ENCODE data around the gene C16orf96. TPM values are rescaled to one million over a fixed set of nuclear protein-coding genes. Genes with fewer than 3 reads are reported as not detected.

Gene C16orf96
- total and polyA plus RNA-seq, 4 experiments from 2014 or later = 0.29 to 0.33 TPM; not detected in 2

Other genes with a start within 250 kb of the C16orf96 start
- gene GLIS2, start 240.3 kb upstream of the C16orf96 start, total RNA-seq = under 1 TPM in 1 of 2 experiments, not detected in 1; 0.08 TPM
- gene GLIS2, start 240.3 kb upstream of the C16orf96 start, polyA plus RNA-seq = not detected
- 10 to 100 TPM; 38.6 to 54.8 TPM for gene PAM16, start 205.0 kb upstream of the C16orf96 start, total RNA-seq
- 10 to 100 TPM; 34.6 to 34.8 TPM for gene PAM16, start 205.0 kb upstream of the C16orf96 start, polyA plus RNA-seq
- gene VASN, start 184.5 kb upstream of the C16orf96 start, total RNA-seq = under 1 TPM; 0.11 to 0.29 TPM
- gene VASN, start 184.5 kb upstream of the C16orf96 start, polyA plus RNA-seq = under 1 TPM in 1 of 2 donors, not detected in 1; 0.16 TPM
- 100 to 1,000 TPM; 176 to 184 TPM for gene CORO7, start 139.7 kb upstream of the C16orf96 start, total RNA-seq
- gene CORO7, start 139.7 kb upstream of the C16orf96 start, polyA plus RNA-seq = 100 to 1,000 TPM in 1 of 2 donors, 10 to 100 TPM in 1; 48.2 to 139 TPM
- gene DNAJA3, start 130.5 kb upstream of the C16orf96 start, total RNA-seq = 10 to 100 TPM; 67.5 to 71.1 TPM
- 10 to 100 TPM; 52.4 to 55.5 TPM for gene DNAJA3, start 130.5 kb upstream of the C16orf96 start, polyA plus RNA-seq
- gene NMRAL1, start 81.7 kb upstream of the C16orf96 start, total RNA-seq = 10 to 100 TPM; 61.6 to 61.8 TPM
- gene NMRAL1, start 81.7 kb upstream of the C16orf96 start, polyA plus RNA-seq = 10 to 100 TPM; 55.1 to 65.7 TPM
- gene HMOX2, start 79.9 kb upstream of the C16orf96 start, total RNA-seq = 10 to 100 TPM; 64.1 to 72.4 TPM
- gene HMOX2, start 79.9 kb upstream of the C16orf96 start, polyA plus RNA-seq = 100 to 1,000 TPM; 164 to 206 TPM
- gene CDIP1, start 17.6 kb upstream of the C16orf96 start, total RNA-seq = 10 to 100 TPM; 19.0 to 21.1 TPM
- 10 to 100 TPM; 10.2 to 15.7 TPM for gene CDIP1, start 17.6 kb upstream of the C16orf96 start, polyA plus RNA-seq
- 10 to 100 TPM; 30.1 to 41.0 TPM for gene UBALD1, start 58.5 kb downstream of the C16orf96 start, total RNA-seq
- gene UBALD1, start 58.5 kb downstream of the C16orf96 start, polyA plus RNA-seq = 1 to 10 TPM; 2.4 to 4.8 TPM
- 10 to 100 TPM; 62.2 to 64.1 TPM for gene MGRN1, start 68.5 kb downstream of the C16orf96 start, total RNA-seq
- 1 to 10 TPM; 1.2 to 7.7 TPM for gene MGRN1, start 68.5 kb downstream of the C16orf96 start, polyA plus RNA-seq
- gene NUDT16L1, start 137.2 kb downstream of the C16orf96 start, total RNA-seq = 10 to 100 TPM; 52.4 to 53.7 TPM
- 100 to 1,000 TPM in 1 of 2 donors, 10 to 100 TPM in 1; 80.1 to 125 TPM for gene NUDT16L1, start 137.2 kb downstream of the C16orf96 start, polyA plus RNA-seq
- 10 to 100 TPM; 28.5 to 33.9 TPM for gene ANKS3, start 177.9 kb downstream of the C16orf96 start, total RNA-seq
- gene ANKS3, start 177.9 kb downstream of the C16orf96 start, polyA plus RNA-seq = 1 to 10 TPM in 1 of 2 donors, under 1 TPM in 1; 0.91 to 5.7 TPM
- gene DNAAF8, start 178.2 kb downstream of the C16orf96 start, total RNA-seq = under 1 TPM; 0.12 to 0.64 TPM
- under 1 TPM in 1 of 2 donors, not detected in 1; 0.11 TPM for gene DNAAF8, start 178.2 kb downstream of the C16orf96 start, polyA plus RNA-seq
- gene ZNF500, start 210.8 kb downstream of the C16orf96 start, total RNA-seq = 10 to 100 TPM; 33.9 to 35.6 TPM
- gene ZNF500, start 210.8 kb downstream of the C16orf96 start, polyA plus RNA-seq = 10 to 100 TPM in 1 of 2 donors, 1 to 10 TPM in 1; 7.9 to 13.0 TPM
- not detected for gene SEPTIN12, start 232.0 kb downstream of the C16orf96 start, total RNA-seq
- gene SEPTIN12, start 232.0 kb downstream of the C16orf96 start, polyA plus RNA-seq = not detected
- gene SMIM22, start 239.0 kb downstream of the C16orf96 start, total RNA-seq = not detected
- not detected for gene SMIM22, start 239.0 kb downstream of the C16orf96 start, polyA plus RNA-seq
- gene ROGDI, start 246.3 kb downstream of the C16orf96 start, total RNA-seq = 1 to 10 TPM; 9.7 to 9.9 TPM
- gene ROGDI, start 246.3 kb downstream of the C16orf96 start, polyA plus RNA-seq = 10 to 100 TPM in 1 of 2 donors, 1 to 10 TPM in 1; 8.6 to 19.1 TPM

Measured in CD4-positive, alpha-beta memory T cell (primary cell).